Measurements from ENCODE around the gene EVA1C.

Gene EVA1C

DNA sequence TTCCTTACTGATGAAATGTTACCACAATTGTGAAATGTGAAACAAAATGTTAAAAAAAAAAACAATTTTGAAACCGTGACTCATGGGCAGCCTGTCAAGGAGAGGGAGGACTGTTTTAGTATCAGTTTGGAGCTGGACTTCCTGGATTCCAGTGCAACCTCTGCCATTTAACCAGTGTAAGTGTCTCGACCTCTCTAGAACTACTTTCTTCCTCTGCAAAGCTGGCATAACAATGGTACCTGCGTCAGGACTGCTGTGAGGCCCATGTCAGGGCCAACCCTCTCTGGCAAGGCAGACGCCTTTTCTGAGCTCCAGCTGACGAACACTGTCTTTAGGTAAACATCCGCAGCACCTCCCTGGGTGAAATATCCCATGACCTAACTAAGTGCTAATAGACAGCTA is 40.6 kb upstream of the EVA1C start:
- TF ChIP-seq TCF12 (IDR thresholded peaks at IDR 0.05; ENCODE audit: low read depth) (no peak), MAX (IDR thresholded peaks at IDR 0.05) (no peak), TEAD4 (IDR thresholded peaks at IDR 0.05) (no peak), CEBPB (IDR thresholded peaks at IDR 0.05) (no peak), RAD21 (IDR thresholded peaks at IDR 0.05; ENCODE audit: low read depth) (no peak), ZBTB7A (IDR thresholded peaks at IDR 0.05; ENCODE audit: low read depth) (no peak), TAF1 (IDR thresholded peaks at IDR 0.05; ENCODE audit: low read depth) (no peak), YY1 (IDR thresholded peaks at IDR 0.05; ENCODE audit: low read depth) (no peak), EP300 (IDR thresholded peaks at IDR 0.05; ENCODE audit: borderline replicate concordance) (no peak)
- TF ChIP-seq, protein P1, sequence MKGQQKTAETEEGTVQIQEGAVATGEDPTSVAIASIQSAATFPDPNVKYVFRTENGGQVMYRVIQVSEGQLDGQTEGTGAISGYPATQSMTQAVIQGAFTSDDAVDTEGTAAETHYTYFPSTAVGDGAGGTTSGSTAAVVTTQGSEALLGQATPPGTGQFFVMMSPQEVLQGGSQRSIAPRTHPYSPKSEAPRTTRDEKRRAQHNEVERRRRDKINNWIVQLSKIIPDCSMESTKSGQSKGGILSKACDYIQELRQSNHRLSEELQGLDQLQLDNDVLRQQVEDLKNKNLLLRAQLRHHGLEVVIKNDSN (IDR thresholded peaks at IDR 0.05), result no peak

GRCh38 chr21:32372755-32373154 is 39.8 kb upstream of the EVA1C start:
- TF ChIP-seq MAX (IDR thresholded peaks at IDR 0.05) (no peak), EP300 (IDR thresholded peaks at IDR 0.05; ENCODE audit: borderline replicate concordance) (no peak), EGR1 (IDR thresholded peaks at IDR 0.05) (no peak), ZBTB7A (IDR thresholded peaks at IDR 0.05; ENCODE audit: low read depth) (no peak), TAF1 (IDR thresholded peaks at IDR 0.05; ENCODE audit: low read depth) (no peak), FOXM1 (IDR thresholded peaks at IDR 0.05; ENCODE audit: borderline replicate concordance, low read depth) (no peak), CEBPB (IDR thresholded peaks at IDR 0.05) (no peak), TEAD4 (IDR thresholded peaks at IDR 0.05) (no peak), YY1 (IDR thresholded peaks at IDR 0.05; ENCODE audit: low read depth) (no peak), NFIC (IDR thresholded peaks at IDR 0.05) (no peak), RAD21 (IDR thresholded peaks at IDR 0.05; ENCODE audit: low read depth) (no peak), CREB1 (IDR thresholded peaks at IDR 0.05; ENCODE audit: low read depth) (no peak), TCF12 (IDR thresholded peaks at IDR 0.05; ENCODE audit: low read depth) (no peak)
- TF ChIP-seq, protein P1 (IDR thresholded peaks at IDR 0.05), result no peak
- TF ChIP-seq, protein P2, sequence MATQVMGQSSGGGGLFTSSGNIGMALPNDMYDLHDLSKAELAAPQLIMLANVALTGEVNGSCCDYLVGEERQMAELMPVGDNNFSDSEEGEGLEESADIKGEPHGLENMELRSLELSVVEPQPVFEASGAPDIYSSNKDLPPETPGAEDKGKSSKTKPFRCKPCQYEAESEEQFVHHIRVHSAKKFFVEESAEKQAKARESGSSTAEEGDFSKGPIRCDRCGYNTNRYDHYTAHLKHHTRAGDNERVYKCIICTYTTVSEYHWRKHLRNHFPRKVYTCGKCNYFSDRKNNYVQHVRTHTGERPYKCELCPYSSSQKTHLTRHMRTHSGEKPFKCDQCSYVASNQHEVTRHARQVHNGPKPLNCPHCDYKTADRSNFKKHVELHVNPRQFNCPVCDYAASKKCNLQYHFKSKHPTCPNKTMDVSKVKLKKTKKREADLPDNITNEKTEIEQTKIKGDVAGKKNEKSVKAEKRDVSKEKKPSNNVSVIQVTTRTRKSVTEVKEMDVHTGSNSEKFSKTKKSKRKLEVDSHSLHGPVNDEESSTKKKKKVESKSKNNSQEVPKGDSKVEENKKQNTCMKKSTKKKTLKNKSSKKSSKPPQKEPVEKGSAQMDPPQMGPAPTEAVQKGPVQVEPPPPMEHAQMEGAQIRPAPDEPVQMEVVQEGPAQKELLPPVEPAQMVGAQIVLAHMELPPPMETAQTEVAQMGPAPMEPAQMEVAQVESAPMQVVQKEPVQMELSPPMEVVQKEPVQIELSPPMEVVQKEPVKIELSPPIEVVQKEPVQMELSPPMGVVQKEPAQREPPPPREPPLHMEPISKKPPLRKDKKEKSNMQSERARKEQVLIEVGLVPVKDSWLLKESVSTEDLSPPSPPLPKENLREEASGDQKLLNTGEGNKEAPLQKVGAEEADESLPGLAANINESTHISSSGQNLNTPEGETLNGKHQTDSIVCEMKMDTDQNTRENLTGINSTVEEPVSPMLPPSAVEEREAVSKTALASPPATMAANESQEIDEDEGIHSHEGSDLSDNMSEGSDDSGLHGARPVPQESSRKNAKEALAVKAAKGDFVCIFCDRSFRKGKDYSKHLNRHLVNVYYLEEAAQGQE (IDR thresholded peaks at IDR 0.05; ENCODE audit: low read depth), result no peak

DNA sequence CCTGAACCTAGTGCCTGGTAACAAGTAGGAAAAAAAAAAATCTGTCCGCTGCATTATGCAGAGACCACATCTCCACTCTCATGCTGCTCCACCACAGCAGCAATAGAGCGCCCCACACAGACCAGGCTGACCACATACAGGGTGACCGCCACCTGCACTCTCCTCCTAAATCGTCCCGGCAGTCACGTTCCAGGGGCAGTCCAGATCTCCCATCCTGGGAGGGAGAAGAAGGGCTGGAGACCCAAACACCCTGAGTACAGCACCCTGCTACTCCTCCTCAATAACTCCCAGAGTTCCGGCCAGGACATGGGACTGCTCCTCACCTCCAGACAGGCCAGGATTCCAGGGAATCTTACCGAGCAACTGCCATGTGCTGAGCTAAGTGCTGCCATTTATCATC is 35.0 kb upstream of the EVA1C start:
- TF ChIP-seq TCF12 (IDR thresholded peaks at IDR 0.05; ENCODE audit: low read depth) (no peak), EGR1 (IDR thresholded peaks at IDR 0.05) (no peak), EP300 (IDR thresholded peaks at IDR 0.05; ENCODE audit: borderline replicate concordance) (no peak), NFIC (IDR thresholded peaks at IDR 0.05) (no peak), RAD21 (IDR thresholded peaks at IDR 0.05; ENCODE audit: low read depth) (no peak)

DNA sequence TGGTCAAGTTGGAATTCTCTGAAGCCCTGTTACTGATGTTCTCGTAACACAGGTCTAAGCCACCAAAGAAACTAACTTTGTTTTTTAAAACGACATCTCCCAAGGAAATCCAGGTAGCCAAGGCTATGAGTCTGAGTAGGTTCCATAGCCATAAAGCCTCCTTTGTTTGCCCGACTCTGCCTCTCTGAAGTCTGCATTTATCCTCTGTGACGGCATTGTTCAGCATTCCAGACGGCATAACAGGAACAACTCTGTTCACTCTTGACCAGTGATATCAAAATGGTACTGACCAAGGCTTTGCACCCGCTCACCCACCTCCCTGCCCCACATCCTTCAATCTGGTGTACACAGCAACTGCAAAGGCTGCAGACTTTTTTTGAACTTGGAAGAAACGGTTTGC is 34.5 kb upstream of the EVA1C start:
- TF ChIP-seq CEBPB (IDR thresholded peaks at IDR 0.05), result no peak
- no peak for TF ChIP-seq EGR1 (IDR thresholded peaks at IDR 0.05)
- no peak for TF ChIP-seq ZBTB7A (IDR thresholded peaks at IDR 0.05; ENCODE audit: low read depth)
- no peak for TF ChIP-seq FOXM1 (IDR thresholded peaks at IDR 0.05; ENCODE audit: borderline replicate concordance, low read depth)
- TF ChIP-seq YY1 (IDR thresholded peaks at IDR 0.05; ENCODE audit: low read depth), result no peak
- TF ChIP-seq, protein P1 (IDR thresholded peaks at IDR 0.05), result no peak
- TF ChIP-seq CREB1 (IDR thresholded peaks at IDR 0.05; ENCODE audit: low read depth), result no peak
- TF ChIP-seq RAD21 (IDR thresholded peaks at IDR 0.05; ENCODE audit: low read depth), result no peak
- TF ChIP-seq TCF12 (IDR thresholded peaks at IDR 0.05; ENCODE audit: low read depth), result no peak
- no peak for TF ChIP-seq EP300 (IDR thresholded peaks at IDR 0.05; ENCODE audit: borderline replicate concordance)

DNA sequence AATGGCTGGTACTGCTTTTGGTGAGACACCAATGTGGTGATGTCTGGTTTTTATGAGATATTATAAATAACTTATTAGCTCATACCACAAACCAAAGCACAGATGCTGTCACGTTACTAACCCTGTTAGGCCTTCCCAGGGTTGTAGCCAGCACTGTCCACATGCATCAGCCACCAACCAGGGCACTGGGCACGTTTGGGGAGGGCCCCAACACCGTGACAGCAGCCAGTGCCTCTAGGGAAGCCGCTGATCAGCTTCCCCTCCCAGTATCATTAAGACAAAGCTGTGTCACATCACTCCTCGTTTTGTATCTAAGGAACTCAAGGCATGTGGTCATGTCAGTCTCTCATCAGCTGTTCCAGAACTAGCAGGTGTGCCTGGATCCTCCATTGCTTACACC is 33.5 kb upstream of the EVA1C start:
- TF ChIP-seq TCF12 (IDR thresholded peaks at IDR 0.05; ENCODE audit: low read depth), result no peak

DNA sequence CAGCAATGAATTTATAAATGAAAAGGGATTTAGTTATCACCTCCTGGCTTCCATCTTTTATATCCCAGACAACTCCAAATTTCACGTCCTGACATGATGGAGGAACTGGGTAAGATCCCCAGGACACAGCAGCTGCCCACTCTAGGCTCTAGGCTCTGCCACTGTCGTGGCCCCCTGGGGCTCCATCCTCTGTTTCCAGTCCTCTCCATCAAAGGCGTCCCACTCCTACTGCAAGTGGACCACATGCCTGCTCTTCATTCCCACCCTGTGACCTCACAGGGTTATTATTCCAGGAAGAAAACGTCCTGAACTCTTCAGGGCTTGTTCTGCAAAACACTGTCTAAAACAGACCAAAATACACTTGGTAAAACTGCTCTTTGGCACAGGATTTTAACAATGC is 31.6 kb upstream of the EVA1C start:
- TF ChIP-seq ZBTB7A (IDR thresholded peaks at IDR 0.05; ENCODE audit: low read depth) (no peak), RAD21 (IDR thresholded peaks at IDR 0.05; ENCODE audit: low read depth) (no peak), TAF1 (IDR thresholded peaks at IDR 0.05; ENCODE audit: low read depth) (no peak), FOXM1 (IDR thresholded peaks at IDR 0.05; ENCODE audit: borderline replicate concordance, low read depth) (no peak), CEBPB (IDR thresholded peaks at IDR 0.05) (no peak)
- TF ChIP-seq, protein P1 (IDR thresholded peaks at IDR 0.05), result no peak
- TF ChIP-seq, protein P2 (IDR thresholded peaks at IDR 0.05; ENCODE audit: low read depth), result no peak
